ENCODE data around the gene TMEM9. TPM values are rescaled to one million over a fixed set of nuclear protein-coding genes. Genes with fewer than 3 reads are reported as not detected.
A peak's percentile ranks its signal among the peaks of the same experiment; 100 is the strongest.

The TMEM9 gene
- total RNA-seq, 1 donor from 2014 or later = 80.2 TPM

GRCh38 chr1:201113451-201114244, 40.6 kb downstream of the TMEM9 start:
- DNase-seq = no peak
- Mint-ChIP-seq H3K4me1 (ENCODE audit: low read depth, unreplicated experiment) (peaks cover 8% of the 10 kb centered on the region), H3K9me3 (ENCODE audit: unreplicated experiment) (peaks cover 4% of the 10 kb centered on the region), H3K4me3 (ENCODE audit: unreplicated experiment) (peak overlapping the region; percentile 87), H3K27me3 (ENCODE audit: unreplicated experiment) (peaks cover 7% of the 10 kb centered on the region), H3K27ac (ENCODE audit: unreplicated experiment) (no peak overlapping the region), H3K36me3 (ENCODE audit: unreplicated experiment) (no peaks in the 10 kb centered on the region)
- TF ChIP-seq, protein P1, sequence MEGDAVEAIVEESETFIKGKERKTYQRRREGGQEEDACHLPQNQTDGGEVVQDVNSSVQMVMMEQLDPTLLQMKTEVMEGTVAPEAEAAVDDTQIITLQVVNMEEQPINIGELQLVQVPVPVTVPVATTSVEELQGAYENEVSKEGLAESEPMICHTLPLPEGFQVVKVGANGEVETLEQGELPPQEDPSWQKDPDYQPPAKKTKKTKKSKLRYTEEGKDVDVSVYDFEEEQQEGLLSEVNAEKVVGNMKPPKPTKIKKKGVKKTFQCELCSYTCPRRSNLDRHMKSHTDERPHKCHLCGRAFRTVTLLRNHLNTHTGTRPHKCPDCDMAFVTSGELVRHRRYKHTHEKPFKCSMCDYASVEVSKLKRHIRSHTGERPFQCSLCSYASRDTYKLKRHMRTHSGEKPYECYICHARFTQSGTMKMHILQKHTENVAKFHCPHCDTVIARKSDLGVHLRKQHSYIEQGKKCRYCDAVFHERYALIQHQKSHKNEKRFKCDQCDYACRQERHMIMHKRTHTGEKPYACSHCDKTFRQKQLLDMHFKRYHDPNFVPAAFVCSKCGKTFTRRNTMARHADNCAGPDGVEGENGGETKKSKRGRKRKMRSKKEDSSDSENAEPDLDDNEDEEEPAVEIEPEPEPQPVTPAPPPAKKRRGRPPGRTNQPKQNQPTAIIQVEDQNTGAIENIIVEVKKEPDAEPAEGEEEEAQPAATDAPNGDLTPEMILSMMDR (IDR thresholded peaks at IDR 0.05; ENCODE audit: partially characterized antibody, unreplicated experiment) = no peak

DNA sequence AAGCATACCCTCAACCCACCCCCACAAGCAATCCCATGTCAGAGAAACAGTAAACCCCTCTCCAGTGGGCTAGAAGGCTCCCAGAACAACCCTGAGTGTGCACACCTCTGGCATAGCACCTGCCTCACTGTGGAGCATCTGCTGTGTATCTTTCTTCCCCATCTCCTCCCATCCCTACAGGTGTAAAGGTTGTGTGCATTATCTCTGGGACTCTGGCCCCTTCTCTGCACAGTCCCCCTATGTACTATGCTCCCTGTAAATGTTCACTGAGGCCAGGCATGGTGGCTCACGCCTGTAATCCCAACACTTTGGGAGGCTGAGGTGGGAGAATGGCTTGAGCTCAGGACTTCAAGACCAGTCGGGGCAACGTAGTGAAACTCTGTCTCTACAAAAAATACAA, 41.3 kb downstream of the TMEM9 start:
- H3K36me3 Mint-ChIP-seq (ENCODE audit: unreplicated experiment) = no peaks in the 10 kb centered on the region
- peaks cover 7% of the 10 kb centered on the region for H3K27me3 Mint-ChIP-seq (ENCODE audit: unreplicated experiment)
- H3K9me3 Mint-ChIP-seq (ENCODE audit: unreplicated experiment) = peaks cover 4% of the 10 kb centered on the region
- H3K27ac Mint-ChIP-seq (ENCODE audit: unreplicated experiment) = no peak overlapping the region
- peaks cover 8% of the 10 kb centered on the region for H3K4me1 Mint-ChIP-seq (ENCODE audit: low read depth, unreplicated experiment)
- DNase-seq = no peak
- no peak overlapping the region for H3K4me3 Mint-ChIP-seq (ENCODE audit: unreplicated experiment)
- TF ChIP-seq, protein P1 (IDR thresholded peaks at IDR 0.05; ENCODE audit: partially characterized antibody, unreplicated experiment) = no peak

GRCh38 chr1:201112173-201112731, 42.0 kb downstream of the TMEM9 start, which contains the start of gene CACNA1S:
Gene CACNA1S, minus strand, starts transcription at chr1:201112426. Its CDS starts 87 bp downstream, at chr1:201112339.
- DNase-seq = no peak
- Mint-ChIP-seq H3K4me1 (ENCODE audit: low read depth, unreplicated experiment) (peaks cover 8% of the 10 kb centered on the region), H3K27ac (ENCODE audit: unreplicated experiment) (no peak within 1 kb of the TSS), H3K36me3 (ENCODE audit: unreplicated experiment) (no peaks in the 10 kb centered on the region), H3K9me3 (ENCODE audit: unreplicated experiment) (peaks cover 4% of the 10 kb centered on the region), H3K4me3 (ENCODE audit: unreplicated experiment) (no peak within 1 kb of the TSS), H3K27me3 (ENCODE audit: unreplicated experiment) (peaks cover 5% of the 10 kb centered on the region)
- TF ChIP-seq, protein P1 (IDR thresholded peaks at IDR 0.05; ENCODE audit: partially characterized antibody, unreplicated experiment) = no peak

DNA sequence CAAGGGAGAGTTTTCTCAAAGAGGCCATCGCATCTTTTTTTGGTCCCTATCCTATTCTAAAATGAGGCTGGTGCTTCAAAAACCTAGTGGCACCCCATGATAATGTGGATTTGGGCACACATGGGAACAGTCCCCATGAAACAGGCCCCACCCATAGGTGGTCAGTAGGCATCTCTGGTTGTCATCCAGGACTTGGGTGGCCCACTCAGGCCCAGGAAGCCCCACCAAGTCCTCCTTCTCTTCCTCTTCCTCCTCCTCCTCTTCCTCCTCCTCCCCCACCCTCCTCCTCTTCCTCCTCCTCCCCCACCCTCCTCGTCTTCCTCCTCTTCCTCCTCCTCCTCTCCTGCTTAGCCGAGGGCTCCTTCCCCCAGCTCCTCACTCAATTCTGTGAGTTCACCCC, 42.6 kb downstream of the TMEM9 start:
- H3K36me3 Mint-ChIP-seq (ENCODE audit: unreplicated experiment) = no peaks in the 10 kb centered on the region

More for the DNA sequence above, 42.6 kb downstream of the TMEM9 start:
- Mint-ChIP-seq H3K27ac (ENCODE audit: unreplicated experiment) (no peak overlapping the region), H3K9me3 (ENCODE audit: unreplicated experiment) (peaks cover 4% of the 10 kb centered on the region), H3K4me1 (ENCODE audit: low read depth, unreplicated experiment) (peaks cover 8% of the 10 kb centered on the region), H3K4me3 (ENCODE audit: unreplicated experiment) (no peak overlapping the region), H3K27me3 (ENCODE audit: unreplicated experiment) (peaks cover 5% of the 10 kb centered on the region)
- DNase-seq = no peak
- TF ChIP-seq, protein P1 (IDR thresholded peaks at IDR 0.05; ENCODE audit: partially characterized antibody, unreplicated experiment) = no peak

Measured in glutamatergic neuron (in vitro differentiated cells).